ENCODE results near the gene DYNC1LI2.

DYNC1LI2 gene

GRCh38 chr16:66776457-66776856 is 25.0 kb upstream of the DYNC1LI2 start:
- no peak for TF ChIP-seq CTCF (IDR thresholded peaks at IDR 0.05; ENCODE audit: low read depth, low read length, missing control alignments)
- no peak overlapping the region for H3K4me3 ChIP-seq (ENCODE audit: low read depth, low read length)
- no peak for DNase-seq (ENCODE audit: low read depth)

- TF ChIP-seq CTCF (IDR thresholded peaks at IDR 0.05; ENCODE audit: low read depth, low read length, missing control alignments) = no peak
- H3K4me3 ChIP-seq (ENCODE audit: low read depth, low read length) = no peak overlapping the region
- no peak for DNase-seq (ENCODE audit: low read depth)
Measured at GRCh38 chr16:66774981-66775380, 23.6 kb upstream of the DYNC1LI2 start.

GRCh38 chr16:66758086-66758485 is 6.7 kb upstream of the DYNC1LI2 start:
- no peak for DNase-seq (ENCODE audit: low read depth)
- no peak overlapping the region for H3K4me3 ChIP-seq (ENCODE audit: low read depth, low read length)
- TF ChIP-seq CTCF (IDR thresholded peaks at IDR 0.05; ENCODE audit: low read depth, low read length, missing control alignments) = no peak

GRCh38 chr16:66754819-66755218 is 3.4 kb upstream of the DYNC1LI2 start:
- no peak overlapping the region for H3K4me3 ChIP-seq (ENCODE audit: low read depth, low read length)
- no peak for DNase-seq (ENCODE audit: low read depth)
- TF ChIP-seq CTCF (IDR thresholded peaks at IDR 0.05; ENCODE audit: low read depth, low read length, missing control alignments) = no peak

GRCh38 chr16:66754211-66754610 is 2.8 kb upstream of the DYNC1LI2 start:
- no peak for DNase-seq (ENCODE audit: low read depth)
- no peak for TF ChIP-seq CTCF (IDR thresholded peaks at IDR 0.05; ENCODE audit: low read depth, low read length, missing control alignments)
- no peak overlapping the region for H3K4me3 ChIP-seq (ENCODE audit: low read depth, low read length)

- TF ChIP-seq CTCF (IDR thresholded peaks at IDR 0.05; ENCODE audit: low read depth, low read length, missing control alignments) = no peak
- no peak overlapping the region for H3K4me3 ChIP-seq (ENCODE audit: low read depth, low read length)
- DNase-seq (ENCODE audit: low read depth) = no peak
Measured at GRCh38 chr16:66752958-66753357, 1.5 kb upstream of the DYNC1LI2 start.

- TF ChIP-seq CTCF (IDR thresholded peaks at IDR 0.05; ENCODE audit: low read depth, low read length, missing control alignments) = no peak
- DNase-seq (ENCODE audit: low read depth) = no peak
- H3K4me3 ChIP-seq (ENCODE audit: low read depth, low read length) = no peak overlapping the region
Measured at GRCh38 chr16:66752379-66752778, 970 bp upstream of the DYNC1LI2 start.
